ENCODE measurements around the gene MEAF6. TPM values are rescaled to one million over a fixed set of nuclear protein-coding genes. Genes with fewer than 3 reads are reported as not detected.
A peak's percentile ranks its signal among the peaks of the same experiment; 100 is the strongest.

Gene MEAF6
- total RNA-seq, 2 experiments from 2014 or later, result 57.5 to 62.8 TPM

GRCh38 chr1:37475380-37476086 is 39.0 kb downstream of the MEAF6 start:
- H3K9me3 Mint-ChIP-seq, result no peaks in the 10 kb centered on the region
- H3K27me3 Mint-ChIP-seq (ENCODE audit: low read depth), result no peaks in the 10 kb centered on the region
- peaks cover 35% of the 10 kb centered on the region for H3K4me1 Mint-ChIP-seq (ENCODE audit: low read depth)
- H3K4me3 Mint-ChIP-seq, result peak overlapping the region; percentile 87
- H3K27ac Mint-ChIP-seq, result peak overlapping the region; percentile 99
- peaks cover 49% of the 10 kb centered on the region for H3K36me3 Mint-ChIP-seq (ENCODE audit: low read depth)
- CTCF ChIA-PET, result interaction anchor here (1.2 to 10.9 kb wide), 5 partner anchors 10 to 39 kb away, joined by 4 to 127 read pairs (median 6); partner anchors contain the start of gene MEAF6
- peak; percentile 36 for DNase-seq
- intact Hi-C loops (cut with micrococcal nuclease), result loop anchor here (2.0 to 10.0 kb wide), 4 partner anchors 332 to 1253 kb away; partner anchors contain the start of genes C1orf122, SF3A3, THRAP3 and UTP11

GRCh38 chr1:37474697-37475379 is 39.7 kb downstream of the MEAF6 start:
- H3K36me3 Mint-ChIP-seq (ENCODE audit: low read depth), result peaks cover 45% of the 10 kb centered on the region
- H3K9me3 Mint-ChIP-seq, result no peaks in the 10 kb centered on the region
- peak overlapping the region; percentile 99 for H3K27ac Mint-ChIP-seq
- intact Hi-C loops (cut with micrococcal nuclease), result loop anchor here (2.0 to 10.0 kb wide), 4 partner anchors 332 to 1253 kb away; partner anchors contain the start of genes C1orf122, SF3A3, THRAP3 and UTP11
- peak overlapping the region; percentile 87 for H3K4me3 Mint-ChIP-seq
- CTCF ChIA-PET, result interaction anchor here (0.9 to 10.9 kb wide), 5 partner anchors 9 to 40 kb away, joined by 4 to 127 read pairs (median 6); partner anchors contain the start of gene MEAF6
- H3K4me1 Mint-ChIP-seq (ENCODE audit: low read depth), result peaks cover 28% of the 10 kb centered on the region
- H3K27me3 Mint-ChIP-seq (ENCODE audit: low read depth), result no peaks in the 10 kb centered on the region
- DNase-seq, result no peak

GRCh38 chr1:37474046-37474696 is 40.4 kb downstream of the MEAF6 start, which contains the start of gene ZC3H12A:
Gene ZC3H12A, plus strand, starts transcription at chr1:37474580. Its CDS starts 917 bp downstream, at chr1:37475497.
- peaks cover 40% of the 10 kb centered on the region for H3K36me3 Mint-ChIP-seq (ENCODE audit: low read depth)
- H3K27ac Mint-ChIP-seq, result peak within 1 kb of the TSS; percentile 99
- peak; percentile 89 for DNase-seq
- H3K9me3 Mint-ChIP-seq, result no peaks in the 10 kb centered on the region
- no peaks in the 10 kb centered on the region for H3K27me3 Mint-ChIP-seq (ENCODE audit: low read depth)
- intact Hi-C loops (cut with micrococcal nuclease), result loop anchor here (2.0 to 10.0 kb wide), 2 partner anchors 521 to 539 kb away; partner anchors contain the start of genes SF3A3 and UTP11
- peaks cover 33% of the 10 kb centered on the region for H3K4me1 Mint-ChIP-seq (ENCODE audit: low read depth)
- CTCF ChIA-PET, result interaction anchor here (0.9 to 10.9 kb wide), 7 partner anchors 8 to 320 kb away, joined by 3 to 127 read pairs (median 4); partner anchors contain the start of gene GNL2
- H3K4me3 Mint-ChIP-seq, result peak within 1 kb of the TSS; percentile 87

- H3K27ac Mint-ChIP-seq, result peak overlapping the region; percentile 68
- CTCF ChIA-PET, result interaction anchor here (1.0 to 10.9 kb wide), 7 partner anchors 8 to 321 kb away, joined by 3 to 127 read pairs (median 4); partner anchors contain the start of gene GNL2
- intact Hi-C loops (cut with micrococcal nuclease), result loop anchor here (2.0 to 10.0 kb wide), 2 partner anchors 521 to 539 kb away; partner anchors contain the start of genes SF3A3 and UTP11
- peak; percentile 57 for DNase-seq
- H3K36me3 Mint-ChIP-seq (ENCODE audit: low read depth), result peaks cover 35% of the 10 kb centered on the region
- H3K9me3 Mint-ChIP-seq, result no peaks in the 10 kb centered on the region
- peak overlapping the region; percentile 84 for H3K4me3 Mint-ChIP-seq
- H3K27me3 Mint-ChIP-seq (ENCODE audit: low read depth), result no peaks in the 10 kb centered on the region
- H3K4me1 Mint-ChIP-seq (ENCODE audit: low read depth), result peaks cover 33% of the 10 kb centered on the region
These were observed 41.0 kb downstream of the MEAF6 start for GRCh38 chr1:37473431-37474045.

GRCh38 chr1:37472994-37473393 is 41.6 kb downstream of the MEAF6 start:
- peaks cover 29% of the 10 kb centered on the region for H3K36me3 Mint-ChIP-seq (ENCODE audit: low read depth)
- peaks cover 30% of the 10 kb centered on the region for H3K4me1 Mint-ChIP-seq (ENCODE audit: low read depth)
- no peaks in the 10 kb centered on the region for H3K27me3 Mint-ChIP-seq (ENCODE audit: low read depth)
- intact Hi-C loops (cut with micrococcal nuclease), result loop anchor here (10.0 kb wide), 1 partner anchor 522 kb away; the partner anchor contains the start of gene SF3A3
- peak overlapping the region; percentile 84 for H3K4me3 Mint-ChIP-seq
- CTCF ChIA-PET, result interaction anchor here (1.0 to 10.9 kb wide), 5 partner anchors 15 to 321 kb away, joined by 3 to 127 read pairs (median 4); partner anchors contain the start of gene GNL2
- H3K9me3 Mint-ChIP-seq, result no peaks in the 10 kb centered on the region
- H3K27ac Mint-ChIP-seq, result peak overlapping the region; percentile 68
- no peak for DNase-seq

- Mint-ChIP-seq H3K4me1 (ENCODE audit: low read depth) (peaks cover 27% of the 10 kb centered on the region), H3K4me3 (peak overlapping the region; percentile 22), H3K27ac (peak overlapping the region; percentile 68), H3K27me3 (ENCODE audit: low read depth) (no peaks in the 10 kb centered on the region), H3K36me3 (ENCODE audit: low read depth) (peaks cover 23% of the 10 kb centered on the region), H3K9me3 (no peaks in the 10 kb centered on the region)
- intact Hi-C loops (cut with micrococcal nuclease), result loop anchor here (10.0 kb wide), 1 partner anchor 523 kb away; the partner anchor contains the start of gene SF3A3
- CTCF ChIA-PET, result interaction anchor here (1.0 to 10.9 kb wide), 4 partner anchors 16 to 38 kb away, joined by 3 to 127 read pairs (median 10); no protein-coding TSS in a partner anchor
- no peak for DNase-seq
These were observed 42.3 kb downstream of the MEAF6 start for GRCh38 chr1:37472281-37472680.

- intact Hi-C loops (cut with micrococcal nuclease), result loop anchor here (10.0 kb wide), 1 partner anchor 523 kb away; the partner anchor contains the start of gene SF3A3
- no peaks in the 10 kb centered on the region for H3K9me3 Mint-ChIP-seq
- no peak overlapping the region for H3K4me3 Mint-ChIP-seq
- no peaks in the 10 kb centered on the region for H3K27me3 Mint-ChIP-seq (ENCODE audit: low read depth)
- H3K36me3 Mint-ChIP-seq (ENCODE audit: low read depth), result peaks cover 17% of the 10 kb centered on the region
- CTCF ChIA-PET, result interaction anchor here (1.9 to 10.9 kb wide), 3 partner anchors 16 to 21 kb away, joined by 6 to 127 read pairs (median 13); no protein-coding TSS in a partner anchor
- H3K27ac Mint-ChIP-seq, result no peak overlapping the region
- peaks cover 27% of the 10 kb centered on the region for H3K4me1 Mint-ChIP-seq (ENCODE audit: low read depth)
- DNase-seq, result no peak
These were observed 43.0 kb downstream of the MEAF6 start for GRCh38 chr1:37471345-37472231.

GRCh38 chr1:37469386-37469785 is 45.2 kb downstream of the MEAF6 start:
- H3K4me1 Mint-ChIP-seq (ENCODE audit: low read depth), result peaks cover 27% of the 10 kb centered on the region
- DNase-seq, result no peak
- no peaks in the 10 kb centered on the region for H3K36me3 Mint-ChIP-seq (ENCODE audit: low read depth)
- intact Hi-C loops (cut with micrococcal nuclease), result no loop called here
- no peak overlapping the region for H3K27ac Mint-ChIP-seq
- no peaks in the 10 kb centered on the region for H3K9me3 Mint-ChIP-seq
- CTCF ChIA-PET, result interaction anchor here (10.9 kb wide), 1 partner anchor 19 kb away, joined by 127 read pairs; no protein-coding TSS in a partner anchor
- H3K27me3 Mint-ChIP-seq (ENCODE audit: low read depth), result no peaks in the 10 kb centered on the region
- H3K4me3 Mint-ChIP-seq, result no peak overlapping the region

- no peaks in the 10 kb centered on the region for H3K9me3 Mint-ChIP-seq
These were observed 46.5 kb downstream of the MEAF6 start for GRCh38 chr1:37468037-37468436.

More at GRCh38 chr1:37468037-37468436, 46.5 kb downstream of the MEAF6 start:
- Mint-ChIP-seq H3K4me3 (no peak overlapping the region), H3K27ac (no peak overlapping the region), H3K4me1 (ENCODE audit: low read depth) (peaks cover 21% of the 10 kb centered on the region), H3K36me3 (ENCODE audit: low read depth) (no peaks in the 10 kb centered on the region), H3K27me3 (ENCODE audit: low read depth) (no peaks in the 10 kb centered on the region)
- CTCF ChIA-PET, result interaction anchor here (1.1 to 5.0 kb wide), 3 partner anchors 9 to 20 kb away, joined by 3 to 26 read pairs (median 9); no protein-coding TSS in a partner anchor
- intact Hi-C loops (cut with micrococcal nuclease), result no loop called here
- DNase-seq, result no peak
